ENCODE data around the gene C1orf116. TPM values are rescaled to one million over a fixed set of nuclear protein-coding genes. Genes with fewer than 3 reads are reported as not detected.

Gene C1orf116
- polyA plus RNA-seq, 1 donor (not counting 4 experiments of a cell fraction or from before 2014, with no cell fraction given), result 69.2 TPM

GRCh38 chr1:207009945-207010344 lies 22.6 kb downstream of the C1orf116 start:
- Histone ChIP-seq H3K4me2 (ENCODE audit: control insufficient read depth, extremely low read depth, insufficient read depth, low read depth, low read length) (no peak overlapping the region), H3K4me1 (ENCODE audit: control insufficient read depth, extremely low read depth, insufficient read depth, low read length) (peaks cover 34% of the 10 kb centered on the region), H3K27ac (ENCODE audit: control insufficient read depth, insufficient read depth, low read length) (no peak overlapping the region), H3K9ac (ENCODE audit: control insufficient read depth, extremely low read depth, insufficient read depth, low read length) (no peak overlapping the region), H2AFZ (ENCODE audit: control insufficient read depth, low read length) (no peak overlapping the region), H3K27me3 (ENCODE audit: control insufficient read depth, extremely low read depth, insufficient read depth, low read length) (no peaks in the 10 kb centered on the region), H4K20me1 (ENCODE audit: control insufficient read depth, extremely low read depth, insufficient read depth, low read length) (no peaks in the 10 kb centered on the region), H3K9me3 (ENCODE audit: control insufficient read depth, low read depth, low read length) (peaks cover 3% of the 10 kb centered on the region), H3K36me3 (ENCODE audit: control insufficient read depth in 2 of 2, extremely low read depth in 1 of 2, insufficient read depth in 2 of 2, low read length in 2 of 2) (no peaks in the 10 kb centered on the region), H3K4me3 (ENCODE audit: control insufficient read depth in 2 of 3, extremely low read depth in 1 of 3, insufficient read depth in 2 of 3, low read depth in 1 of 3, low read length in 3 of 3) (no peak overlapping the region), H3K79me2 (ENCODE audit: control insufficient read depth, insufficient read depth, low read length) (no peaks in the 10 kb centered on the region), H3K9me1 (ENCODE audit: control insufficient read depth, extremely low read depth, insufficient read depth, low read length) (no peaks in the 10 kb centered on the region)
- no peak for TF ChIP-seq EZH2 (IDR thresholded peaks at IDR 0.05; ENCODE audit: low read length)
- dilution Hi-C loops (cut with MboI; ENCODE audit: extremely low pct_ligation_motif_present, low sequenced_read_pairs), result no loop called here
- FAIRE-seq (no peak), DNase-seq (ENCODE audit: low read depth, low spot score) (no peak)

- Histone ChIP-seq H3K79me2 (ENCODE audit: control insufficient read depth, insufficient read depth, low read length) (no peaks in the 10 kb centered on the region), H4K20me1 (ENCODE audit: control insufficient read depth, extremely low read depth, insufficient read depth, low read length) (no peaks in the 10 kb centered on the region), H3K9me1 (ENCODE audit: control insufficient read depth, extremely low read depth, insufficient read depth, low read length) (no peaks in the 10 kb centered on the region), H3K9ac (ENCODE audit: control insufficient read depth, extremely low read depth, insufficient read depth, low read length) (no peak overlapping the region), H3K27ac (ENCODE audit: control insufficient read depth, insufficient read depth, low read length) (no peak overlapping the region), H3K4me3 (ENCODE audit: control insufficient read depth in 2 of 3, extremely low read depth in 1 of 3, insufficient read depth in 2 of 3, low read depth in 1 of 3, low read length in 3 of 3) (no peak overlapping the region), H3K9me3 (ENCODE audit: control insufficient read depth, low read depth, low read length) (peaks cover 3% of the 10 kb centered on the region), H2AFZ (ENCODE audit: control insufficient read depth, low read length) (no peak overlapping the region), H3K36me3 (ENCODE audit: control insufficient read depth in 2 of 2, extremely low read depth in 1 of 2, insufficient read depth in 2 of 2, low read length in 2 of 2) (no peaks in the 10 kb centered on the region), H3K4me1 (ENCODE audit: control insufficient read depth, extremely low read depth, insufficient read depth, low read length) (peaks cover 39% of the 10 kb centered on the region), H3K4me2 (ENCODE audit: control insufficient read depth, extremely low read depth, insufficient read depth, low read depth, low read length) (no peak overlapping the region), H3K27me3 (ENCODE audit: control insufficient read depth, extremely low read depth, insufficient read depth, low read length) (no peaks in the 10 kb centered on the region)
- FAIRE-seq (no peak), DNase-seq (ENCODE audit: low read depth, low spot score) (no peak)
- dilution Hi-C loops (cut with MboI; ENCODE audit: extremely low pct_ligation_motif_present, low sequenced_read_pairs), result no loop called here
- TF ChIP-seq EZH2 (IDR thresholded peaks at IDR 0.05; ENCODE audit: low read length), result no peak
These were observed 23.2 kb downstream of the C1orf116 start for GRCh38 chr1:207009182-207009850.

GRCh38 chr1:207007352-207008033 lies 25.1 kb downstream of the C1orf116 start:
- Histone ChIP-seq H3K27me3 (ENCODE audit: control insufficient read depth, extremely low read depth, insufficient read depth, low read length) (no peaks in the 10 kb centered on the region), H3K4me3 (ENCODE audit: control insufficient read depth in 2 of 3, extremely low read depth in 1 of 3, insufficient read depth in 2 of 3, low read depth in 1 of 3, low read length in 3 of 3) (peak overlapping the region in 2 of 3 experiments; percentile 15 to 19), H3K9me3 (ENCODE audit: control insufficient read depth, low read depth, low read length) (peaks cover 3% of the 10 kb centered on the region), H2AFZ (ENCODE audit: control insufficient read depth, low read length) (no peak overlapping the region), H3K4me2 (ENCODE audit: control insufficient read depth, extremely low read depth, insufficient read depth, low read depth, low read length) (peak overlapping the region; percentile 83), H3K36me3 (ENCODE audit: control insufficient read depth in 2 of 2, extremely low read depth in 1 of 2, insufficient read depth in 2 of 2, low read length in 2 of 2) (no peaks in the 10 kb centered on the region), H4K20me1 (ENCODE audit: control insufficient read depth, extremely low read depth, insufficient read depth, low read length) (no peaks in the 10 kb centered on the region), H3K4me1 (ENCODE audit: control insufficient read depth, extremely low read depth, insufficient read depth, low read length) (peaks cover 51% of the 10 kb centered on the region), H3K9ac (ENCODE audit: control insufficient read depth, extremely low read depth, insufficient read depth, low read length) (peak overlapping the region; percentile 81), H3K9me1 (ENCODE audit: control insufficient read depth, extremely low read depth, insufficient read depth, low read length) (no peaks in the 10 kb centered on the region), H3K79me2 (ENCODE audit: control insufficient read depth, insufficient read depth, low read length) (no peaks in the 10 kb centered on the region), H3K27ac (ENCODE audit: control insufficient read depth, insufficient read depth, low read length) (peak overlapping the region; percentile 97)
- DNase-seq (ENCODE audit: low read depth, low spot score) (peak; percentile 94), FAIRE-seq (peak; percentile 66)
- dilution Hi-C loops (cut with MboI; ENCODE audit: extremely low pct_ligation_motif_present, low sequenced_read_pairs), result no loop called here
- no peak for TF ChIP-seq CTCF (optimal IDR thresholded peaks at IDR 0.05 in 1 of 3, IDR thresholded peaks at IDR 0.05 in 1 of 3, conservative IDR thresholded peaks at IDR 0.05 in 1 of 3; ENCODE audit: extremely low read depth in 1 of 3, insufficient read depth in 2 of 3, low read length in 3 of 3)
- TF ChIP-seq EZH2 (IDR thresholded peaks at IDR 0.05; ENCODE audit: low read length), result no peak
